Ovary (tissue), 3 donors: ENCODE results near the gene HS3ST4.

Experiments used
- CTCF ChIP-seq, 3 donors: fragments of 450-650 bp in 2 of 3; fragments of 200-600 bp in 1 of 3; IDR thresholded peaks; one replicate each; pipeline versions ENCODE4 v1.5.1 to v1.8.0; 2016 to 2022; ENCODE audit warnings: antibody characterized with exemption in 3 of 3, mild to moderate bottlenecking in 1 of 3
- POLR2A ChIP-seq: fragments of 450-650 bp; IDR thresholded peaks from one replicate; pipeline ENCODE4 v1.6.1; 2017; ENCODE audit warnings: antibody characterized with exemption, mild to moderate bottlenecking, moderate library complexity
- donor health status: DM: no; HTN: no; CAD: no.

- TF ChIP-seq CTCF (IDR thresholded peaks at IDR 0.05) (no peak), POLR2A (no peak)
These were observed 203.6 kb downstream of the HS3ST4 start for GRCh38 chr16:25895380-25895779.
